ENCODE results near the gene NTM.

Gene NTM

DNA sequence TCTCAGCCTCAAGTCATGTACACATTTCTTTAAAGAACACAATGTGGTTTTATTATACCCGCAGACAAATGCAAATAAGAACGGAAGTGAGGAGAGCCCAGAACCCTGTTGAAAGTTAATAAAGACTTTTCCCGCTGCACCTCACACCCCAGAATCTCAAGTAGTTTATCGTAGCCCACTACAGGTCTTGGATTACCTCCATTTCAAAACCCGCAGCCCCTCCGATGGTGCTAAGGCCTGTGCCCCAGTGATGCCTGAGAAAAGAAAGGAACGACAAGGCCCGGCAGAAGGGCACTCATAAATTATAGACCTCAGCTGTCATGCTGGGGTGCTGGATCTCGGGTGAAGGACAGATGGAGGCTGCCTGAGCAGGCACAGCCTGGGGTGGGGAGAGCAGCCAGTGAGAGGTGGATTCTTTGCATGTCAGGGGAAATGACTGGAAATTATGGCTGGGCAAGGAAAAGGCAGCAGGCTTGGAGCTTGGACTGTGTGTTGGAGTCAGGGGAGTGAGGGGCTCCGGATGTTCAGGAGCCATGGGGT, 354.1 kb downstream of the NTM start:
- no peaks in the 10 kb centered on the region for H3K27me3 Mint-ChIP-seq
- ATAC-seq (replicated peaks; ENCODE audit: extremely low read depth, poor library complexity, severe bottlenecking) (no peak), DNase-seq (ENCODE audit: low spot score in 2 of 2) (no peak)
- no peak overlapping the region for H3K4me3 Mint-ChIP-seq
- H3K9me3 Mint-ChIP-seq: peaks cover 13% of the 10 kb centered on the region
- no peaks in the 10 kb centered on the region for H3K4me1 Mint-ChIP-seq
- H3K27ac Mint-ChIP-seq (ENCODE audit: low read depth): no peak overlapping the region
- H3K36me3 Mint-ChIP-seq (ENCODE audit: insufficient read depth): no peaks in the 10 kb centered on the region

DNA sequence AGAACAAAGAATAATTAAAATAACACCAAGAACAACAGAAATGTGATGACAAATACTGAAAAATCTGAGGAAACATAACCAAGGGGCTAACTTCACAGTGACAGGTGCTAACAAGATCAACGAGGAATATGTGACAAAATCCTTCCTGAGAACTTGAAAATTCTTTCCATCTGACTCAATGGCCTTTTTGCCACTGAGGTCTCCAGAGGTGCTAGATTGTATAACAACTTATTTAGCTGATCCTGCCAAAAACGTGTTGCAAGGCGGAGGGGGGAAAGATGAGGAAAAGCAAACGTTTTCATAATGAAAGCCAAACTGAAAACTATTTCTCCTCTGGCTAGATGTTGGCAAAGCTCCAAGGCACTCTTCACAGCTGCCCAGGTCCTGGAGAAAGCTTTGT, 364.5 kb downstream of the NTM start:
- ATAC-seq (replicated peaks; ENCODE audit: extremely low read depth, poor library complexity, severe bottlenecking): no peak
- Mint-ChIP-seq H3K9me3 (peaks cover 21% of the 10 kb centered on the region), H3K4me1 (no peaks in the 10 kb centered on the region), H3K36me3 (ENCODE audit: insufficient read depth) (peaks cover 2% of the 10 kb centered on the region), H3K4me3 (no peak overlapping the region), H3K27ac (ENCODE audit: low read depth) (no peak overlapping the region), H3K27me3 (no peaks in the 10 kb centered on the region)
- no peak for DNase-seq (ENCODE audit: low spot score in 2 of 2)

GRCh38 chr11:131737357-131737756, 366.9 kb downstream of the NTM start:
- Mint-ChIP-seq H3K9me3 (peaks cover 21% of the 10 kb centered on the region), H3K4me3 (no peak overlapping the region), H3K36me3 (ENCODE audit: insufficient read depth) (no peaks in the 10 kb centered on the region), H3K27ac (ENCODE audit: low read depth) (no peak overlapping the region), H3K4me1 (no peaks in the 10 kb centered on the region), H3K27me3 (no peaks in the 10 kb centered on the region)
- DNase-seq (ENCODE audit: low spot score in 2 of 2): no peak
- ATAC-seq (replicated peaks; ENCODE audit: extremely low read depth, poor library complexity, severe bottlenecking): no peak

DNA sequence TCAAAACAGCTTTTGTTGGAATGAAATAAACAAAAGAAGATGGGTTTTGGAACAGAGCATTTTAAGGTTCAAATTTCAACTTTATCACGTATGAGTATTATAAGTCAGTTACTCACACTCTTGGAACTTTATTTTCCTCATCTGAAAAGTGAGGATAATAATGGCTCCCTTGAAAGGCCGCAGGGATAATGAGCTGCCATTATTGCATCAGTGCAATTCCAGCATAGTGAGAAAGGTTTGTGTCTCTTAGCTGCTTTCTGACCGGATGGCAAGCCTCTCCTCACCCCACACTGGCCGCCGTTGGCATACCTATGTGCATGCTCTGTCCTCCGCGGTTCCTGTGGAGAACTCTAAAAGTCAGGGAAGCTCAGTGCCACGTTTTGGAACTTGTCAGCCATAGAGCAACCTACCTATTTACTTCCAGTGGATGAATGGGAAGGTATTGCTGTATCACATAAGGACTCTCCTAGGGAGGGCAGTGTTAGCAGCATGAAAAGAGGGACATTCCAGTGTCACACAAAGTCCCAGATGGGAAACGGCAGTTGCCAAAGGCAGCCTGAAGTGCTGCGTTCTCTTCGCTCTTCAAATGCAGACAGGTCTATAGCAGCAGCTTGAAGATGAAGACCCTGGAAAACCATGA, 368.9 kb downstream of the NTM start:
- ATAC-seq (replicated peaks; ENCODE audit: extremely low read depth, poor library complexity, severe bottlenecking) (no peak), DNase-seq (ENCODE audit: low spot score in 2 of 2) (no peak)
- no peak overlapping the region for H3K4me3 Mint-ChIP-seq
- peaks cover 21% of the 10 kb centered on the region for H3K9me3 Mint-ChIP-seq
- no peaks in the 10 kb centered on the region for H3K27me3 Mint-ChIP-seq
- H3K4me1 Mint-ChIP-seq: no peaks in the 10 kb centered on the region
- H3K36me3 Mint-ChIP-seq (ENCODE audit: insufficient read depth): no peaks in the 10 kb centered on the region
- H3K27ac Mint-ChIP-seq (ENCODE audit: low read depth): no peak overlapping the region

- DNase-seq (ENCODE audit: low spot score in 2 of 2) (no peak), ATAC-seq (replicated peaks; ENCODE audit: extremely low read depth, poor library complexity, severe bottlenecking) (no peak)
- no peaks in the 10 kb centered on the region for H3K27me3 Mint-ChIP-seq
- H3K36me3 Mint-ChIP-seq (ENCODE audit: insufficient read depth): no peaks in the 10 kb centered on the region
- H3K9me3 Mint-ChIP-seq: peaks cover 5% of the 10 kb centered on the region
- no peak overlapping the region for H3K4me3 Mint-ChIP-seq
- no peaks in the 10 kb centered on the region for H3K4me1 Mint-ChIP-seq
- H3K27ac Mint-ChIP-seq (ENCODE audit: low read depth): no peak overlapping the region
Measured at GRCh38 chr11:131744847-131745246, 374.4 kb downstream of the NTM start.

- Mint-ChIP-seq H3K27ac (ENCODE audit: low read depth) (no peak overlapping the region), H3K4me3 (no peak overlapping the region), H3K36me3 (ENCODE audit: insufficient read depth) (no peaks in the 10 kb centered on the region), H3K27me3 (no peaks in the 10 kb centered on the region), H3K9me3 (peaks cover 4% of the 10 kb centered on the region), H3K4me1 (no peaks in the 10 kb centered on the region)
- ATAC-seq (replicated peaks; ENCODE audit: extremely low read depth, poor library complexity, severe bottlenecking) (no peak), DNase-seq (ENCODE audit: low spot score in 2 of 2) (no peak)
Measured at GRCh38 chr11:131745405-131745804, 375.0 kb downstream of the NTM start.

DNA sequence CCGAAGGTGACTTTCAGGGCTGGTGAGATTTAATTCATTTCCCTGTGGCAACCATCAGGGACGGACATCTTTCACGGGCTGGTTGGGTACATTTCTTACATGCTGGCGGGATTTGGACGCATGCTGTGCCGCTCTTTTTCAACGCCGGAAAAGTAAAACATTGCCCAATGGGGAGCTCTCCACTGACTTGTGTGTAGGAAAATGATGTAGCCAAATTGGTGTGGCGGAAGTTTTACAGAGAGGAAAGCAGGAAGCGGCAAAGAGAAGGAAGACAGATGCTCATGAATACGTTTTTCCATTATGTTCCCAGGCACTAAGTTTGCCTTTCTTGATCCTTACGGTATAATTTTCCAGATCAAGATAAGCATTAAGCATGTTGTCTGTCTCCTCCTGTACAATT, 375.8 kb downstream of the NTM start:
- Mint-ChIP-seq H3K9me3 (no peaks in the 10 kb centered on the region), H3K4me1 (no peaks in the 10 kb centered on the region), H3K36me3 (ENCODE audit: insufficient read depth) (no peaks in the 10 kb centered on the region), H3K27me3 (no peaks in the 10 kb centered on the region), H3K27ac (ENCODE audit: low read depth) (no peak overlapping the region), H3K4me3 (no peak overlapping the region)
- DNase-seq (ENCODE audit: low spot score in 2 of 2) (no peak), ATAC-seq (replicated peaks; ENCODE audit: extremely low read depth, poor library complexity, severe bottlenecking) (no peak)

- DNase-seq (ENCODE audit: low spot score in 2 of 2) (no peak), ATAC-seq (replicated peaks; ENCODE audit: extremely low read depth, poor library complexity, severe bottlenecking) (no peak)
- no peaks in the 10 kb centered on the region for H3K9me3 Mint-ChIP-seq
- no peak overlapping the region for H3K4me3 Mint-ChIP-seq
- H3K4me1 Mint-ChIP-seq: no peaks in the 10 kb centered on the region
- no peak overlapping the region for H3K27ac Mint-ChIP-seq (ENCODE audit: low read depth)
- H3K27me3 Mint-ChIP-seq: no peaks in the 10 kb centered on the region
- no peaks in the 10 kb centered on the region for H3K36me3 Mint-ChIP-seq (ENCODE audit: insufficient read depth)
Measured at GRCh38 chr11:131748151-131749050, 378.0 kb downstream of the NTM start.

DNA sequence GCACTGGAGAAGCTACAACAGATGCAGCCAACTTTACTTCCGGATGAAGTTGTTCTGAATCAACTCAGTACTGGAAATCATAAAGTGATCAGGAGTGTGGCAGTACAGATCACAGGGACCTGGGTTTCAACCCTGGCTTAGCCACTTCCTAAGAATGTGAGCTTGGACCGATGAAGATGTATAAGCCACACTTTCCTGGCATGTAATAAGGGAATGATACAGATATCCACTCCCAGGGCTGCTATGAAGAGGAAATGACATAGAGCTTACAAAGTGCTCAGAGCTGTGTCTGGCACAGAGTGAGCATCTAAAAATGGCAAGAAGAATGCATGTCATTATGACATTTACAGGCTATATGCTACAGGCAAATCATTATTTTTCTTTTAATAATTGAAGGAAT, 378.7 kb downstream of the NTM start:
- DNase-seq (ENCODE audit: low spot score in 2 of 2): no peak
- ATAC-seq (replicated peaks; ENCODE audit: extremely low read depth, poor library complexity, severe bottlenecking): no peak
- Mint-ChIP-seq H3K9me3 (no peaks in the 10 kb centered on the region), H3K27me3 (no peaks in the 10 kb centered on the region), H3K36me3 (ENCODE audit: insufficient read depth) (no peaks in the 10 kb centered on the region), H3K27ac (ENCODE audit: low read depth) (no peak overlapping the region), H3K4me1 (no peaks in the 10 kb centered on the region), H3K4me3 (no peak overlapping the region)

DNA sequence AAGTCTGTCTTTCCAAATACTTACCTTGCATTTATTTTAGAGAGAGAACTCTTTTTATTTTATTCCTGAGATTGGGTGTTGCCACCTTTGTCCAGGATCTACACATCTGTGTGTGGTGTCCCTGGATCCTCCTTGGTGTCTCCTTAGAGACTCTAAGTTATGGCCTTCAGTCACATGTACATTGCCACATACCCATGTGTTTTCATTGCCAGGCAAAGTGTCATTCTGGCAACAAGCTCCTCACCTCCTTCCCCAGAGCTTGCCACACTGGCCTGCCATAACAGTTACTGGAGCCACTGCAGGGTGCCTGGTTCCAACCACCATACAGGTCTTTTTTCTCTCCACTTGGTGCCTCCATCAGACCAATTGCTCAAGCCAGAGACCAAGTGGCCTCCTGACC, 379.7 kb downstream of the NTM start:
- Mint-ChIP-seq H3K9me3 (peaks cover 6% of the 10 kb centered on the region), H3K36me3 (ENCODE audit: insufficient read depth) (no peaks in the 10 kb centered on the region), H3K4me1 (no peaks in the 10 kb centered on the region), H3K4me3 (no peak overlapping the region), H3K27me3 (no peaks in the 10 kb centered on the region), H3K27ac (ENCODE audit: low read depth) (no peak overlapping the region)
- no peak for DNase-seq (ENCODE audit: low spot score in 2 of 2)
- no peak for ATAC-seq (replicated peaks; ENCODE audit: extremely low read depth, poor library complexity, severe bottlenecking)

- H3K27me3 Mint-ChIP-seq: no peaks in the 10 kb centered on the region
Measured at GRCh38 chr11:131750692-131751091, 380.3 kb downstream of the NTM start.

DNA sequence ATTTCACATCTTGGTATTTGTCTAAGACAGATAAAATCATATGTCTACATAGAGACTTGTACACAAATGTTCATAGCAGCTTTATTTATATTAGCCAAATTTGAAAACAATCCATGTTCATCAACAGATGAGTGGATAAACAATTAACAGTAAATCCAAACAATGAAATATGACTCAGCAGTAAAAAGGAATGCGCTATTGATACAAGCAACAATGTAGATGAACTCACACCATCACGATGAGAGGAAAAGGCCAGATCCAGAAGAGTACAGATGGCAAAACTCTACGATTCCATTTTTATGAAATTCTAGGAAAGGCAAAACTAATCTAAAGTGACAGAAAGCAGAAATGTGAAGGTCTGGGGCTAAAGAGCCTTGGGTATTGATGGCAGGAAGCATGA, 384.3 kb downstream of the NTM start:
- DNase-seq (ENCODE audit: low spot score in 2 of 2) (no peak), ATAC-seq (replicated peaks; ENCODE audit: extremely low read depth, poor library complexity, severe bottlenecking) (no peak)
- Mint-ChIP-seq H3K4me3 (no peak overlapping the region), H3K27me3 (no peaks in the 10 kb centered on the region), H3K9me3 (peaks cover 6% of the 10 kb centered on the region), H3K4me1 (no peaks in the 10 kb centered on the region), H3K27ac (ENCODE audit: low read depth) (no peak overlapping the region), H3K36me3 (ENCODE audit: insufficient read depth) (no peaks in the 10 kb centered on the region)

More at GRCh38 chr11:131750692-131751091, 380.3 kb downstream of the NTM start:
- Mint-ChIP-seq H3K9me3 (peaks cover 6% of the 10 kb centered on the region), H3K27ac (ENCODE audit: low read depth) (no peak overlapping the region), H3K36me3 (ENCODE audit: insufficient read depth) (no peaks in the 10 kb centered on the region), H3K4me3 (no peak overlapping the region), H3K4me1 (no peaks in the 10 kb centered on the region)
- DNase-seq (ENCODE audit: low spot score in 2 of 2) (no peak), ATAC-seq (replicated peaks; ENCODE audit: extremely low read depth, poor library complexity, severe bottlenecking) (no peak)

Data from central memory CD8-positive, alpha-beta T cell (primary cell).